Ecto neural progenitor cell (in vitro differentiated cells): ENCODE data around the gene IL32.

ENCODE experiments used
- DNase-seq: peaks from one replicate; pipeline ENCODE4 v3.0.0-alpha.2; 2018; ENCODE audit warnings: low spot score

The IL32 gene

GRCh38 chr16:3118846-3119245 lies 53.4 kb downstream of the IL32 start:
- DNase-seq = no peak
